Tongue (tissue), 3 donors: ENCODE data around the gene ZFC3H1. TPM values are rescaled to one million over a fixed set of nuclear protein-coding genes. Genes with fewer than 3 reads are reported as not detected.
"Not testable (repeated sequence)": the region's sequence is repeated elsewhere in the genome, so short reads cannot be mapped to it uniquely, and the experiment has no call there.

Experiments used
- DNase-seq: peaks from one replicate; pipeline ENCODE4 v3.0.0-alpha.2; 2015
- small RNA-seq: library from RNA; depleted of rRNA; stranded (forward); fragments of <200 nt; gene quantifications from one replicate; pipeline ENCODE3, GENCODE V24; 2014; ENCODE audit warnings: low replicate concordance
- total RNA-seq: library from RNA; depleted of rRNA; stranded (reverse); fragments of >200 nt; gene quantifications from one replicate; pipeline ENCODE4 v1.2.3, GENCODE V29; 2014

The ZFC3H1 gene
- total RNA-seq, 1 donor from 2014 or later, result 66.1 TPM

DNA sequence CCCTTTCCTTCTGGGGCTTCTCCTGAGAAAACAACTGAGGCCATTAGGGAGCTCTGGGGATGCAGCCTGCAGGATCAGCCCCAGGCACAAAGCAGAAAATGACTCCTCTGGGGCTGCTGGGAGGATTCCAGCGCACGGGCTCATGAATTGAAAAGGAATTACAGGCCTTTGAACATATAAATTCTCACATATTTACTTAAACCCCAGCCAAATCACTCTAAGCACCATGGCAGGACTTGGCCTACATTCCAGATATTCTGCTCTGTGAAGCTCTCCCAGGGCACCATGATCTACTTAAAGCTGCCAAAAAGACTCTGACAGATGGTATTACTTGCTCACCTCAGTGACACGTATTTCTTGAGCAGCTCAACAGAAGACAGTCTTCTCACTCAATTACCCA lies 87.2 kb downstream of the ZFC3H1 start:
- peak; percentile 84 for DNase-seq

DNA sequence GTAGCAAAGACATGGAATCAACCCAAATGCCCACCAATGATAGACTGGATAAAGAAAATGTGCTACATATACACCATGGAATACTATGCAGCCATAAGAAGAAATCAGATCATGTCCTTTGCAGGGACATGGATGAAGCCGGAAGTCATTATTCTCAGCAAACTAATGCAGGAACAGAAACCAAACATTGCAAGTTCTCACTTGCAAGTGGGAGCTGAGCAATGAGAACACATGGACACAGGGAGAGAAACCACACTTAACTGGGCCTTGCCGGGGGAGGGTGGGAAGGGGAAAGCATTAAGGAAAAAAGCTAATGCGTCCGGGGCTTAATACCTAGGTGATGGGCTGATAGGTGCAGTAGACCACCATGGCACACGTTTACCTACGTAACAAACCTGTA lies 93.8 kb downstream of the ZFC3H1 start:
- DNase-seq, result not testable (repeated sequence)

DNA sequence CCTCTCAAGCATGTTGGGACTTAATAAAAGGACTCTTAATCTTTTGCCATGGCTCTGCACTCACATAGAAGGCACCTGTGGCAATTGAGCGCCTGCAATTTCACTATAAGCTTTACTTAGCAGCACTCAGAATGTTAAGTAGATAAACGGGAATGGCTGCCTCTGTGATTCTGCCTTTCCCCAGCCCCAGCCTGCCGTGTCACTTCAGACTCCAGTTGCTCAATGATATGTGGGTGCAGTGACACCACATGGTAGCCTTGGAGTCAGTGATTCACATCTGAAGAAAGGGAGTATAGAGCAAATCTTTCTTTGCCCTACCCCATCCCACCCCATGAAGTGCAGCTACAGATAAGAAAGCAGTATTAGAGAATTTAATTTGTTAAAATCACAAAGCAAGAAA lies 96.1 kb downstream of the ZFC3H1 start:
- DNase-seq, result no peak

DNA sequence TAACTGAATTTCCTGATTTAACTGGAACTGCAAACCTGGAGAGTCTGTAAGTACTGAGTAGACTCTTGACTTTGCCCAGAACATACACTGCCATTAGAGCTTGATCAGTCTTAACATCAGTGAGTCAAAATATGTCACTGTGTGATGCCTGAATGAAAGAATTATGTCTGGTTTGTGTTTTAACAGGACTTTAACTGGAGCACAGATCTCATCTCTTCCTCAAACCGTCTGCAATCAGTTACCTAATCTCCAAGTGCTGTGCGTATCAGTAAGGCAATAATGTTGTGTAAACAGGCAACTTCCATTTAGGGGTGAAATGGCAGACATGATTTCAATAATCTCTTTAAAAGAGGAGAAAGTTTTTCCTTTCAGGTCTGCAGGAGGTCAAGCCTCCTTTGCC lies 97.0 kb downstream of the ZFC3H1 start:
- no peak for DNase-seq

DNA sequence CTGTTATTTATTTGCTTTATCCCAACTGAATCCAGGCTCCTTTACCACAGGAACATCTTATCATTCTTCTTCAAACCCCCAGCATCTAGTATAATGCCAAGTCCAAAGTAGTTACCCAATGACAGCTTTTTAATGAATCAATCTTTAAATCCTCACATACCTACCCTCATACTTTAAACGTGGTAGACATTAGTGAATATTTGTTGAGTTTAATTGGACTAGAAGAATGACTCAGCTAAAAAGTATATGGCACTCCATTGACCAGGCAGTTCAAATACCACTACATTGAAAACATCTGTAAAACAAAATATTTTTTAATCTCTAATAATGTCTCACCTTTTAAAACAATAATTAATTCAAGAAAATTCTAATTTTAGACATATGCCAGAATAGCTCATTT lies 98.1 kb downstream of the ZFC3H1 start:
- DNase-seq, result no peak

DNA sequence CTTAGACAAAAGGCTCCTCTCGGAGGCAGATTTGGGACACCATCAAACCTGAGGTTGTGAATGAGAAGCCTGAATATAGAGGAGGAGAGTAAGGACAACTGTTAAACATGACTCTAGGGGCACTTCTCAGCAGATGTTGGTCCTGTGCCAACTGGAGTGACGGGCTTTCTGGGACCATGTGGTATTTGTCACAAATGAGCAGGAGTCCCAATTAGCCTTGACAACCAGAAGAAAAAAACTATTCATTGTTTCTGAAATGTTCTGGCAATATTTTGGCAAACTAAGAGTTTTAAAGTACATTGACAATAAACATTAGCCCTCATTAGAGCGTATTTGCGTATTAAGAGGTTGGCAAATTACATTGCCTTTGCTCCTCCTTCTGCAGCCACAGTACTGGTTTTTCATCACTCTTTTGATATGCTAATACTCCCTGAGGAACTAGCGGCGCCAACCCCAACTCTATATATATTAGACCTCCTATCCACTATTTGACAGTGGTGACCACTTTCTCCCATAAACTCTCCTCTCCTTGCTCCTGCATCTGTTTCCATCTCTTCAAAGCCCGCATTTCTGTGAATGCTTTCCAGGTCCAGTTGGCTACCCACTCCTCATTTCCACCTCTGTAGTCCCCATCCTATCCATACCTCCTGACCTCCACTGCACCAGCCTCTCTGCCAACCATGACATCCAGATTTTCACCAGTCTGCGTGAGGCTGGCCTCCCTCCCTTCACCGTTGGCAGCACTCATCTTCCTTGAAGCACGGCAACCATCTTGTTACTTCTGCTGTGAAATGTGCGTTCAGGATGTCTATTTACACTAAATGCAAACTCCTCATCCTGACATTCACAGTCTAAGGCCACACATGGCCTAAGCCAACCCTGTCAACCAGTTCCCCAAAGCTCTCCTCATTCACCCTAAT lies 100.7 kb downstream of the ZFC3H1 start:
- DNase-seq, result peak; percentile 74

Small RNAs within 50 kb of the gene (small RNA-seq; reads per million reads assigned to genes)
- not detected for gene RF00560

Other genes starting within 250 kb of the ZFC3H1 start
- 2.5 TPM for gene LGR5, start 224.1 kb downstream of the ZFC3H1 start, total RNA-seq
- 12.8 TPM for gene THAP2, start 453 bp upstream of the ZFC3H1 start, total RNA-seq
- gene TMEM19, start 22.2 kb upstream of the ZFC3H1 start, total RNA-seq, result 66.0 TPM
- gene RAB21, start 91.0 kb upstream of the ZFC3H1 start, total RNA-seq, result 42.7 TPM
- 55.3 TPM for gene TBC1D15, start 175.9 kb upstream of the ZFC3H1 start, total RNA-seq